Tibial artery (tissue), 4 donors: Measurements from ENCODE around the gene ARMH2.

Experiments
- DNase-seq, 2 donors: peaks; one replicate each; pipeline ENCODE4 v3.0.0-alpha.2; 2019
- H3K27ac ChIP-seq, 2 donors: fragments of 200-600 bp; sonication (generic) in 1 of 2; 1 replicate in 1 of 2; 2 replicates in 1 of 2; pipeline ENCODE4 v1.5.1; 2018 to 2019; ENCODE audit warnings: mild to moderate bottlenecking in 1 of 2
- H3K27me3 ChIP-seq, 2 donors: fragments of 200-600 bp; sonication (generic) in 1 of 2; one replicate each; pipeline versions ENCODE4 v1.5.1 to v1.6.0; 2016 to 2019
- H3K36me3 ChIP-seq, 3 donors: fragments of 200-600 bp; sonication (generic) in 2 of 3; one replicate each; pipeline ENCODE4 v1.5.1; 2016 to 2019; ENCODE audit warnings: mild to moderate bottlenecking in 2 of 3
- H3K4me1 ChIP-seq, 4 donors: fragments of 200-600 bp; sonication (generic) in 2 of 4; 1 replicate in 3 of 4; 2 replicates in 1 of 4; pipeline ENCODE4 v1.5.1; 2016 to 2019
- H3K4me3 ChIP-seq, 2 donors: fragments of 200-600 bp; sonication (generic) in 1 of 2; 1 replicate in 1 of 2; 2 replicates in 1 of 2; pipeline ENCODE4 v1.5.1; 2018 to 2019; ENCODE audit warnings: mild to moderate bottlenecking in 2 of 2
- H3K9me3 ChIP-seq, 3 donors: fragments of 200-600 bp; sonication (generic) in 1 of 3; one replicate each; pipeline ENCODE4 v1.5.1; 2016 to 2019
- CTCF ChIP-seq, 2 experiments: fragments of 200-600 bp in 1 of 2; fragments of 450-650 bp in 1 of 2; IDR thresholded peaks; one replicate each; pipeline ENCODE4 v1.5.1; 2017 to 2019; ENCODE audit warnings: antibody characterized with exemption in 2 of 2, mild to moderate bottlenecking in 1 of 2, moderate library complexity in 1 of 2
- intact Hi-C: fragments of 100-400 bp; cut with DNase I; formaldehyde crosslinking; loops from one replicate; pipeline ENCODE4 v1.15.0; 2023; ENCODE audit warnings: low total_unique reads

The ARMH2 gene

GRCh38 chr6:24844061-24844460, 45.3 kb upstream of the ARMH2 start:
- Histone ChIP-seq H3K4me1 (no peaks in the 10 kb centered on the region), H3K27me3 (no peaks in the 10 kb centered on the region), H3K4me3 (no peak overlapping the region), H3K27ac (no peak overlapping the region), H3K36me3 (peaks cover 0 to 12% (median 5%) of the 10 kb centered on the region in 3 donors), H3K9me3 (no peaks in the 10 kb centered on the region)
- no peak for TF ChIP-seq CTCF (IDR thresholded peaks at IDR 0.05)
- intact Hi-C loops: no loop called here
- DNase-seq: no peak

GRCh38 chr6:24840187-24840586, 41.5 kb upstream of the ARMH2 start:
- Histone ChIP-seq H3K4me1 (peaks cover 0 to 18% (median 0%) of the 10 kb centered on the region in 4 donors), H3K4me3 (no peak overlapping the region), H3K27ac (no peak overlapping the region), H3K27me3 (no peaks in the 10 kb centered on the region), H3K9me3 (no peaks in the 10 kb centered on the region), H3K36me3 (peaks cover 0 to 5% (median 5%) of the 10 kb centered on the region in 3 donors)
- intact Hi-C loops: no loop called here
- no peak for TF ChIP-seq CTCF (IDR thresholded peaks at IDR 0.05)
- no peak for DNase-seq

- Histone ChIP-seq H3K9me3 (no peaks in the 10 kb centered on the region), H3K4me3 (no peak overlapping the region), H3K36me3 (peaks cover 0 to 5% (median 5%) of the 10 kb centered on the region in 3 donors), H3K27ac (no peak overlapping the region), H3K27me3 (no peaks in the 10 kb centered on the region), H3K4me1 (peaks cover 0 to 18% (median 0%) of the 10 kb centered on the region in 4 donors)
- intact Hi-C loops: no loop called here
- DNase-seq: no peak
- TF ChIP-seq CTCF (IDR thresholded peaks at IDR 0.05): no peak
Observed at GRCh38 chr6:24838994-24839393, 40.3 kb upstream of the ARMH2 start.

- intact Hi-C loops: no loop called here
- DNase-seq: no peak
- H3K4me1 ChIP-seq: peaks cover 0 to 18% (median 0%) of the 10 kb centered on the region in 4 donors
Observed at GRCh38 chr6:24838081-24838480, 39.4 kb upstream of the ARMH2 start.

GRCh38 chr6:24836109-24836508, 37.4 kb upstream of the ARMH2 start:
- no peak overlapping the region for H3K4me3 ChIP-seq
- no peak for TF ChIP-seq CTCF (IDR thresholded peaks at IDR 0.05)
- intact Hi-C loops: no loop called here
- H3K27me3 ChIP-seq: no peaks in the 10 kb centered on the region
- no peaks in the 10 kb centered on the region for H3K9me3 ChIP-seq
- H3K4me1 ChIP-seq: peaks cover 0 to 22% (median 0%) of the 10 kb centered on the region in 4 donors
- no peaks in the 10 kb centered on the region for H3K36me3 ChIP-seq
- no peak overlapping the region for H3K27ac ChIP-seq
- no peak for DNase-seq

More at GRCh38 chr6:24838081-24838480, 39.4 kb upstream of the ARMH2 start:
- no peaks in the 10 kb centered on the region for H3K9me3 ChIP-seq
- H3K27ac ChIP-seq: no peak overlapping the region
- no peak for TF ChIP-seq CTCF (IDR thresholded peaks at IDR 0.05)
- no peaks in the 10 kb centered on the region for H3K27me3 ChIP-seq
- H3K36me3 ChIP-seq: peaks cover 0 to 2% (median 2%) of the 10 kb centered on the region in 3 donors
- H3K4me3 ChIP-seq: no peak overlapping the region
